ENCODE data around the gene KCNQ5. TPM values are rescaled to one million over a fixed set of nuclear protein-coding genes. Genes with fewer than 3 reads are reported as not detected.

Gene KCNQ5
- total and polyA plus RNA-seq, 11 donors = 0.06 to 0.18 TPM; not detected in 9

- Histone ChIP-seq H3K4me1 (peaks cover 0 to 10% (median 3%) of the 10 kb centered on the region in 12 donors), H3K4me3 (no peak overlapping the region), H3K27ac (no peak overlapping the region), H3K9me3 (no peaks in the 10 kb centered on the region), H3K36me3 (no peaks in the 10 kb centered on the region), H3K27me3 (peaks cover 6 to 36% (median 19%) of the 10 kb centered on the region in 9 donors)
- ATAC-seq (no peak), DNase-seq (no peak)
- intact Hi-C loops (cut with DNase I) = loop anchor here in 2 of 10 donors (10.0 kb wide), 1 partner anchor 507 kb away; no protein-coding TSS in a partner anchor
- no peak for TF ChIP-seq POLR2A (IDR thresholded peaks at IDR 0.05)
- TF ChIP-seq, protein P1, sequence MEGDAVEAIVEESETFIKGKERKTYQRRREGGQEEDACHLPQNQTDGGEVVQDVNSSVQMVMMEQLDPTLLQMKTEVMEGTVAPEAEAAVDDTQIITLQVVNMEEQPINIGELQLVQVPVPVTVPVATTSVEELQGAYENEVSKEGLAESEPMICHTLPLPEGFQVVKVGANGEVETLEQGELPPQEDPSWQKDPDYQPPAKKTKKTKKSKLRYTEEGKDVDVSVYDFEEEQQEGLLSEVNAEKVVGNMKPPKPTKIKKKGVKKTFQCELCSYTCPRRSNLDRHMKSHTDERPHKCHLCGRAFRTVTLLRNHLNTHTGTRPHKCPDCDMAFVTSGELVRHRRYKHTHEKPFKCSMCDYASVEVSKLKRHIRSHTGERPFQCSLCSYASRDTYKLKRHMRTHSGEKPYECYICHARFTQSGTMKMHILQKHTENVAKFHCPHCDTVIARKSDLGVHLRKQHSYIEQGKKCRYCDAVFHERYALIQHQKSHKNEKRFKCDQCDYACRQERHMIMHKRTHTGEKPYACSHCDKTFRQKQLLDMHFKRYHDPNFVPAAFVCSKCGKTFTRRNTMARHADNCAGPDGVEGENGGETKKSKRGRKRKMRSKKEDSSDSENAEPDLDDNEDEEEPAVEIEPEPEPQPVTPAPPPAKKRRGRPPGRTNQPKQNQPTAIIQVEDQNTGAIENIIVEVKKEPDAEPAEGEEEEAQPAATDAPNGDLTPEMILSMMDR (IDR thresholded peaks at IDR 0.05) = no peak
Measured at GRCh38 chr6:72627539-72627938, 5.7 kb downstream of the KCNQ5 start.

GRCh38 chr6:72631480-72631879 lies 9.6 kb downstream of the KCNQ5 start:
- TF ChIP-seq POLR2A (IDR thresholded peaks at IDR 0.05) = no peak
- TF ChIP-seq, protein P1 (IDR thresholded peaks at IDR 0.05) = no peak
- Histone ChIP-seq H3K4me1 (no peaks in the 10 kb centered on the region), H3K36me3 (no peaks in the 10 kb centered on the region), H3K27ac (no peak overlapping the region), H3K9me3 (no peaks in the 10 kb centered on the region), H3K27me3 (peaks cover 0 to 9% (median 0%) of the 10 kb centered on the region in 9 donors), H3K4me3 (no peak overlapping the region)
- DNase-seq = no peak
- ATAC-seq = no peak
- intact Hi-C loops (cut with DNase I) = no loop called here

- H3K36me3 ChIP-seq = no peaks in the 10 kb centered on the region
- ATAC-seq = no peak
- DNase-seq = no peak
- intact Hi-C loops (cut with DNase I) = no loop called here
- no peaks in the 10 kb centered on the region for H3K27me3 ChIP-seq
- no peaks in the 10 kb centered on the region for H3K4me1 ChIP-seq
- no peak overlapping the region for H3K4me3 ChIP-seq
- WGBS, 4 donors = 81 to 89% (median 86%) methylated on average over 2 of the region's 2 CpGs
- H3K27ac ChIP-seq = no peak overlapping the region
- no peaks in the 10 kb centered on the region for H3K9me3 ChIP-seq
- TF ChIP-seq, protein P1 (IDR thresholded peaks at IDR 0.05) = no peak
Measured at GRCh38 chr6:72635636-72636035, 13.8 kb downstream of the KCNQ5 start.

DNA sequence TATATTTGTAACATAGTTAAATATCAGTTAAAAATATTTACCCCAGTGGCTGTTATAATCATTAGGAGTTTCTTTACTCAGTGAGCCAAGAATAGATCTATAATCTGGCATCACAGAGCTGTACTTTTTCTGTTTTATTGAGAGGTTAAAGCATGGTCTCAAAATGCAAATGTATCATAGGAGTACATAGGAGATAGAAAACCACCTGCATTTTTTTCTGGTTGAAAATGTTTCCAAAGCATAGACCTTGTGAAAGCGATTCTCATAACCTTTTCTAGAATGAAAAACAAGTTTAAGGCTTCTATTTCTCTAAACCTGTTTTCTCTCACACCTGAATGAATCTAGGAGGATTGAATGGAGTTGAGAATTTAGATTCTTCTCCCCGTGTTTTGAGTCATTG lies 14.4 kb downstream of the KCNQ5 start:
- Histone ChIP-seq H3K4me3 (no peak overlapping the region), H3K27ac (no peak overlapping the region), H3K4me1 (no peaks in the 10 kb centered on the region), H3K27me3 (no peaks in the 10 kb centered on the region), H3K36me3 (no peaks in the 10 kb centered on the region), H3K9me3 (no peaks in the 10 kb centered on the region)
- no peak for DNase-seq
- WGBS, 4 donors = 81 to 85% (median 84%) methylated on average over 2 of the region's 2 CpGs
- intact Hi-C loops (cut with DNase I) = no loop called here
- no peak for ATAC-seq
- TF ChIP-seq POLR2A (IDR thresholded peaks at IDR 0.05) = no peak
- TF ChIP-seq, protein P1 (IDR thresholded peaks at IDR 0.05) = no peak
